Dendritic cell treated with granulocyte-macrophage colony-stimulating factor and Interleukin-4, amounts not matched to agents 40 ng/mL and 50 ng/mL, for 4 days (primary cell): ENCODE measurements around the gene LY6G6D.

Experiments
- H3K27ac Mint-ChIP-seq: one replicate; pipeline ENCODE4 v1.8.0; 2022; ENCODE audit warnings: mild to moderate bottlenecking, mixed read lengths
- H3K27me3 Mint-ChIP-seq: one replicate; pipeline ENCODE4 v1.8.0; 2022; ENCODE audit warnings: mild to moderate bottlenecking, mixed read lengths
- H3K36me3 Mint-ChIP-seq: one replicate; pipeline ENCODE4 v1.8.0; 2022; ENCODE audit warnings: low read depth, mixed read lengths
- H3K4me1 Mint-ChIP-seq: one replicate; pipeline ENCODE4 v1.8.0; 2022; ENCODE audit warnings: low read depth, mixed read lengths
- H3K4me3 Mint-ChIP-seq: one replicate; pipeline ENCODE4 v1.8.0; 2022; ENCODE audit warnings: mild to moderate bottlenecking, moderate library complexity, mixed read lengths
- H3K9me3 Mint-ChIP-seq: one replicate; pipeline ENCODE4 v1.8.0; 2022; ENCODE audit warnings: mixed read lengths
- intact Hi-C: fragments of 100-400 bp; cut with micrococcal nuclease; formaldehyde crosslinking; loops from one replicate; pipeline ENCODE4 v1.15.0; 2022

The LY6G6D gene

DNA sequence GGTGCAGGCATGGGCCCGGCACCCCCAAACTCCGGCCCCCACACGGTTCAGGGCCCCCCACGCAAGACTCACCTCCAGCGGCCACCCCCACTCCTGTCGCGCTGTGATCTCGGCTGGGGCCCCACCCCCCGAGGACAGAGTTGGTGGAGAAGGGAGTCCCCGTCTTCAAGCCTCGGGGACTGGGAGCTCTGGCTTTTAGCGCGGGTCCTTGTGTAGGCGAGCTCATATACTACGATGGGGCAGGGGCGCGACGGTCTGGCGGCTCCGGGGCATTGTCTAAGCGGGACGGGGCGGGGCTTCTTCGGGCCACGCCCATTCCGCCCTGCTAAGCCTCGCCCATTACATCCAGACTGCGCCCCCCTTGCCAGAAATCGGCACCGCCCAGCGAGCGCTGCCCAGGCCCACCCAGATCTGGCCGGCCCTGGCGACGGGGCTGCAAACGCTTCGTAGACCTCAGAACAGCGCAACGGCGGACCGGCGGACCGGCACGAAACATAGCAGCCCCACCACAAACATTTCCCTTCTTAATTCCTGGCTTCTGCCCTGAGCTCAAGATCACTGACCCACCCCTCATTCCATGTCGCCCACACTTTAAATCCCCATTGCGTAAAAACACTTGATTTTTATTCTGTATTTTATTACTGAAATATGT is 15.0 kb downstream of the LY6G6D start:
- H3K9me3 Mint-ChIP-seq, result no peaks in the 10 kb centered on the region
- H3K4me3 Mint-ChIP-seq, result peak overlapping the region; percentile 99
- peaks cover 100% of the 10 kb centered on the region for H3K36me3 Mint-ChIP-seq
- peak overlapping the region; percentile 99 for H3K27ac Mint-ChIP-seq
- H3K4me1 Mint-ChIP-seq, result peaks cover 88% of the 10 kb centered on the region
- intact Hi-C loops, result loop anchor here (1.0 to 5.0 kb wide), 3 partner anchors 27 to 102 kb away; partner anchors contain the start of gene ABHD16A
- peaks cover under 1% of the 10 kb centered on the region for H3K27me3 Mint-ChIP-seq

DNA sequence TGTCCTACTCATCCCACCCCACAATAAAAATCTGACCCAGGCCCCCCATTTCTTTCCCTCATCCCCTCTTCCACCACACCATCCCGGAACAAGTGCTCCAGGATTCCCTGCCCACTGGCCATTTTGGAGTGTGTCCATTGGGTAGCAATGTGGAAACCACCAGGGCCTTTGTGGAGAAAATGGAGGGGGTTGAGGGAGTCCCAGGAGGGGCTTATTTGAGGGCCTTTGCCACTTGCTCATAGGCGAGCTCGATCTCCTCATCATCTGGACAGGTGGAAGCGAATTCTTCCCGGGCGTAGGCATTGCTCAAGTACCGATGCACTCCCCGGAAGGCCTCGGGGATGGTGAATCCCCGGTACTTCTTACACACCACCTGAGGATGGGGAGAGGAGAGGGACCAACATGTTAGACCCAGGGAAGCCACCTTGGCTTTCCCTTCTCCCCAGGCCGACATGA is 15.5 kb downstream of the LY6G6D start:
- H3K27me3 Mint-ChIP-seq, result no peaks in the 10 kb centered on the region
- H3K9me3 Mint-ChIP-seq, result no peaks in the 10 kb centered on the region
- peaks cover 82% of the 10 kb centered on the region for H3K4me1 Mint-ChIP-seq
- H3K27ac Mint-ChIP-seq, result peak overlapping the region; percentile 99
- peak overlapping the region; percentile 99 for H3K4me3 Mint-ChIP-seq
- intact Hi-C loops, result no loop called here
- peaks cover 100% of the 10 kb centered on the region for H3K36me3 Mint-ChIP-seq

DNA sequence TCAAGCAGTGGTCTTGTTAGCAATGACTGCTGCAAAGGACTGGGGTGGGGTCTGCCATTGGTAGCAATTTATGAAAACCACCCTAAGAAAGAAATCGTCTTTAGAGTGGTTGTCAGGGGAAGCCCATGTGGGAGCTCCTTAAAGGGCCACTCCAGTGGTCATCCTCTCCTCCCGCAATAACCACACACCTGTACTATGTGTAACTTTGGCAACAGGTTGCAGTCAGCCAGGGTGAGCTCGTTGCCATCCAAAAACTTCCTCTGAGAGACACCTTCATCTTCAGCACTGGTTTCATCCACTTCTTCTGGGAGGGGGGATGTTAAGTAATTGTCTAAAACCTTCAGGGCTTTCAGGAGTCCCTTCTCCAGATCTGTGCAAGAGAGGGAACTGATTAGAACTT is 16.9 kb downstream of the LY6G6D start:
- Mint-ChIP-seq H3K9me3 (no peaks in the 10 kb centered on the region), H3K4me1 (peaks cover 75% of the 10 kb centered on the region), H3K36me3 (peaks cover 98% of the 10 kb centered on the region), H3K4me3 (no peak overlapping the region), H3K27me3 (no peaks in the 10 kb centered on the region), H3K27ac (peak overlapping the region; percentile 99)
- intact Hi-C loops, result no loop called here

DNA sequence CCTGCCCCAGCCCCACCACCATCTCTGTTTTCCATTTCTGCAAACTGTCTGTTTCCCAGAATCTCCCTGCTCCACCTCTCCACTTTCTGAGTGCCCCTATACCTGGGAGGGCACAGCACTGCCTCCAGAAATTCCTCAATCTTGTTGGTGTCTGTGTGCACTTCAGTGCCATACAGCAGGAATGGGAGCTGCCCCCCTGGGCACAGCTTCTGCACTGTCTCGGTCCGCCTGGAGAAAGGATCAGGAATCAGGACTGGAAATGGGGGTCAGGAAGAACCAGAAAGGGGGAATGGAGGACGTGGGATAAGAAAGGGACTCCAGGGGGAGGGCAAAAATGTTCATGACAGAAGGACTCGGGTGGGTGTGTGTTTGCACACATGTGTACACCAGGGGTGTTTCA is 18.6 kb downstream of the LY6G6D start:
- H3K27ac Mint-ChIP-seq, result peak overlapping the region; percentile 91
- no peaks in the 10 kb centered on the region for H3K27me3 Mint-ChIP-seq
- H3K36me3 Mint-ChIP-seq, result peaks cover 80% of the 10 kb centered on the region
- intact Hi-C loops, result no loop called here
- peak overlapping the region; percentile 100 for H3K4me3 Mint-ChIP-seq
- H3K9me3 Mint-ChIP-seq, result no peaks in the 10 kb centered on the region
- peaks cover 75% of the 10 kb centered on the region for H3K4me1 Mint-ChIP-seq

DNA sequence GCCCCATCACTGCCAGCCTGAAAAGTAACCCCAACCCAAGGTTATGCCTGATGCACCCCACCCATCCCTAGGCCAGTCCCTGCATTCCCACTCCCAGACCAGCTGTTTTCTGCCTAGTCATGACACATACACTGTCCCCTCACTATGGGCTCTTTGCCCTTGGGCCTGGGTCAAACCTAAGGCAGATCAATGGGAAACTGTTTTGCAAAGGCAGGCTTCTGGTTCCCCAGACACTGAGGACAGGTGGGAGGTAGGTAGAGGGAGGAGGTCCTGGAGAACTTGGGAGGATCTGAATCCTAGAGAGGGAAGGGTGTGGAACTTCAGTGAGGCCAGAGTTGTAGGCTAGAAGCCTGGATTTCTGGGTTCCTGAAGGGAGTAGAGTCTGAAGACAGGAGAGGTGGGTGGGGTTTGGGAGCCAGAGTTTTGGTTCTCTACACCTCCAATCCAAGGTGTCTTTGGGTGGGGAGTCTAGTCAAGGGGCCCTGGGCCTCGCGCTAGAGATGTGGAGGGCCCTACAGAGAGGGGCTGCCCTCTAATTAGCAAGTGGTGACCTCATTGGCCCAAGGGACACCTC is 19.2 kb downstream of the LY6G6D start:
- Mint-ChIP-seq H3K4me3 (peak overlapping the region; percentile 100), H3K36me3 (peaks cover 74% of the 10 kb centered on the region)

DNA sequence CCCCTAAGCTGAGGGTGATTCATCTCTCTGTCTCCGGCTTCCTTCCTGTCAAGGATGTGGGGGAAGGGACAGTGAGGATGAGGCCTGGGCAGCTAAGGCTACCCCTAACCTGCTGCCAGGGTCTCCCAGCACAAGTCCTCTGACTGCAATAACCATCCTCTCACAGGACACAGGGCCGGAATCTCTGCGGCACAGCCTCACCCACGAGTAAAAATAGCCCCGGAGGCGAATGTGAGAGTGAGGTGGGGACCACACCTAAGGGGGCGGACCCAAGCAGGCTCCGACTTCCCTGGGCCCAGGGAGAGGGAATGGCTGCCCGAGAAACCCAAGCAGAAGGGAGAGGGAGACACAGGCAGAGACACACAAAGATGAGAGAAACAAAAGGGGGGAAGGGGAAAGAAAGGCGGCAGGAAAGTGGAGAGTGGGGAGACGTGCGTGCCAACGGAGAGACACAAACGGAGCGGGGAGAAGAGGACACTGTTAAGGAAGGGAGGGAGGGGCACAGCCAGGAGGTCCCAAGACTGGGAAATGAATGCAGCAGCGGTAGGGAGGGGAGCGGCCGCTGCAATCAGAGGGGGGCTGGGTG is 19.8 kb downstream of the LY6G6D start:
- H3K27ac Mint-ChIP-seq, result peak overlapping the region; percentile 91
- H3K4me1 Mint-ChIP-seq, result peaks cover 78% of the 10 kb centered on the region
- no peaks in the 10 kb centered on the region for H3K27me3 Mint-ChIP-seq
- H3K4me3 Mint-ChIP-seq, result peak overlapping the region; percentile 100
- H3K36me3 Mint-ChIP-seq, result peaks cover 72% of the 10 kb centered on the region
- no peaks in the 10 kb centered on the region for H3K9me3 Mint-ChIP-seq
- intact Hi-C loops, result loop anchor here (5.0 kb wide), 1 partner anchor 68 kb away; the partner anchor contains the start of genes CSNK2B and LY6G5B

More for the DNA sequence above, 19.2 kb downstream of the LY6G6D start:
- Mint-ChIP-seq H3K4me1 (peaks cover 75% of the 10 kb centered on the region), H3K27ac (peak overlapping the region; percentile 91), H3K27me3 (no peaks in the 10 kb centered on the region), H3K9me3 (no peaks in the 10 kb centered on the region)
- intact Hi-C loops, result no loop called here

DNA sequence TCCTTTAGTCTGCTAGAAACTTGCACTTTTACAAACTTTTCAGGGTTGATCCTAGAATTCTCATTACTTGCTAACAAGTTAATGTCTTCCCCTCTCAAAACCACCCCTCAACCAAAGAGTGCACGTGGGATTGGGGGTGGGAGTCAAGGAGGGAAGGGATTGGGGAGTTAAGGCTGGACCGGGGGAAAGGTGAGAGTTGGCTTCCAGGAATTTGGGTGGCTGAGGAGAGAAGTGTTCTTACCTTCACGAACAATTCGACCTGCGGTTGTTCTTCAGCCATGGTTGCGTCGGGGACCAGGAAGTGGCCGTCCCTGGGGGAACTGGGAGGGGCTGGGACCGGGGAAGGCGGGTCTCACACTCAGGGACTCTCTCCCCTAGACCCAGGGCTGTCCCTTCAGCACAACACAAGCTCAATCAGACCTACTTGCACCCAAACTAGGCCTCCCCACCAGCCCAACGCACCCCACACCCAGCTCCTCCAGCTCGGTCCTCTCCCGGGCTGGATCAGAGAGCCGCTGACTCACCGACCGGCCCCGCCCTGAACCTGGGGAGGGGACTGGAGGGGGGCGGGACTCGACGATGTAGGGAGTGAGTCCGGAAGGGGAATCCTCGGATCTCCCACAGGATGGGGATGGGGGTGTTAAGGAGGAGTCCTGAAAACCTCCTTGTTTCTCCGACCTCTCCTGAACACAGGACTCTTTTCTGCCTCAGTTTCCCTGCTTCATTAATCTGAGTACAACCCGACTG is 21.0 kb downstream of the LY6G6D start, which contains the start of gene CLIC1:
TSS of gene CLIC1 (minus strand) at position 510 of the 747 bp plus-strand sequence. CDS start at position 280, 230 bp downstream.
- H3K27ac Mint-ChIP-seq, result peak within 1 kb of the TSS; percentile 91
- intact Hi-C loops, result loop anchor here (5.0 kb wide), 1 partner anchor 69 kb away; the partner anchor contains the start of genes CSNK2B and LY6G5B
- H3K36me3 Mint-ChIP-seq, result peaks cover 66% of the 10 kb centered on the region
- H3K4me1 Mint-ChIP-seq, result peaks cover 80% of the 10 kb centered on the region
- H3K27me3 Mint-ChIP-seq, result no peaks in the 10 kb centered on the region
- H3K9me3 Mint-ChIP-seq, result no peaks in the 10 kb centered on the region
- H3K4me3 Mint-ChIP-seq, result peak within 1 kb of the TSS; percentile 100

DNA sequence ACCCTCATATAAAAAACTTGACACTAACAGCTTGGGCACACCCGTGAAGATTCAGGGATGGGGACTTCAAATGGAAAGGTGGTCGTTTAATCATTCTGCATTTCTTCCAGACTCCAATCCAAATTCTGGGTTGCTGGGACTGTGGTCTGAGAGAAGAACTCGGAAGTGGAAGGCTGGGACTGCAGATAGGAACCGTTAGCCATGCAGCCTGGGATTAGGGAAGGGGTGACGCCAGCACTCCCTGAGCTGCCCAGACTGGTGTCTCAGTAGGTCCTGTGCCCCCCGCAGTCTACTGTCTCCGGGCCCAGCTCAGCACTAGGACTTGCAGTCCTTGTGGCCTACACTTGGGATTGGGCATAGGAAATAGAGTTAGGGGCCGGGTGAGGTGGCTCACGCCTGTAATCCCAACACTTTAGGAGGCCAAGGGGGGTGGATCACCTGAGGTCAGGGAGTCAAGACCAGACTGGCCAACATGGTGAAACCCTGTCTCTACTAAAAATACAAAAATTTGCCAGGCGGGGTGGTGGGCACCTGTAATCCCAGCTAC is 21.7 kb downstream of the LY6G6D start:
- Mint-ChIP-seq H3K4me1 (peaks cover 80% of the 10 kb centered on the region), H3K27me3 (no peaks in the 10 kb centered on the region), H3K9me3 (no peaks in the 10 kb centered on the region), H3K4me3 (peak overlapping the region; percentile 100), H3K36me3 (peaks cover 65% of the 10 kb centered on the region), H3K27ac (peak overlapping the region; percentile 91)
- intact Hi-C loops, result loop anchor here (5.0 kb wide), 1 partner anchor 70 kb away; the partner anchor contains the start of genes CSNK2B and LY6G5B

DNA sequence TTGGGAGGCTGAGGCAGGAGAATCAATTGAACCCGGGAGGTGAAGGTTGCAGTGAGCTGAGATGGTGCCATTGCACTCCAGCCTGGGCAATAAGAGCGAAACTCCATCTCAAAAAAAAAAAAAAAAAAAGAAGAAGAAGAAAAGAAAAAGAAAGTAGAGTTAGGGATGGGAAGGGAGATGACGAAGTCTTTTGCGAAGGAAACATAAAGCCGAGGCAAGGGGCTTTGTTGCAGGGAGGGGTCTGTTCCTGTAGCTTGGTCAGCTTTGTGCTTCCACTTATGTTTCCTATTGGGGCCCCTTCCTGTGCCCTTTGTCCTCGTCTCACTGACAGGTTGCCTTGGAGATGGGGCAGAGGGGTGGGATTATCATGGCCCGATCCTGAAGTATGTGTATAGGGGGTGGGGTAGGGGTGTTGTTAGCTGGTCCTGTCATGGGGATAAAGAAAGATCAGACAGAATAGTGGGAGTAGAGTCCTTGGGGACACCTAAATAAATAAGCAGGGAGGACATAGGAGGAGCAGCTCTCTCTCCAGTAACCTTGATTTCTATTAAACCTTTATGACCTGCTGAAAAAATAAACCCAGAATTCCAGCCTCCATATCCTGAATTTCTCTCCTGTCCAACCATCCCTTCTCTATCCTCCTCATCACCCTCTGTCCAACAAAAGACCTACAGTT is 22.3 kb downstream of the LY6G6D start:
- H3K4me1 Mint-ChIP-seq, result peaks cover 75% of the 10 kb centered on the region
- no peaks in the 10 kb centered on the region for H3K27me3 Mint-ChIP-seq
- peak overlapping the region; percentile 100 for H3K4me3 Mint-ChIP-seq
- no peaks in the 10 kb centered on the region for H3K9me3 Mint-ChIP-seq
- peaks cover 61% of the 10 kb centered on the region for H3K36me3 Mint-ChIP-seq
- H3K27ac Mint-ChIP-seq, result peak overlapping the region; percentile 91
- intact Hi-C loops, result loop anchor here (5.0 kb wide), 1 partner anchor 70 kb away; the partner anchor contains the start of genes CSNK2B and LY6G5B

DNA sequence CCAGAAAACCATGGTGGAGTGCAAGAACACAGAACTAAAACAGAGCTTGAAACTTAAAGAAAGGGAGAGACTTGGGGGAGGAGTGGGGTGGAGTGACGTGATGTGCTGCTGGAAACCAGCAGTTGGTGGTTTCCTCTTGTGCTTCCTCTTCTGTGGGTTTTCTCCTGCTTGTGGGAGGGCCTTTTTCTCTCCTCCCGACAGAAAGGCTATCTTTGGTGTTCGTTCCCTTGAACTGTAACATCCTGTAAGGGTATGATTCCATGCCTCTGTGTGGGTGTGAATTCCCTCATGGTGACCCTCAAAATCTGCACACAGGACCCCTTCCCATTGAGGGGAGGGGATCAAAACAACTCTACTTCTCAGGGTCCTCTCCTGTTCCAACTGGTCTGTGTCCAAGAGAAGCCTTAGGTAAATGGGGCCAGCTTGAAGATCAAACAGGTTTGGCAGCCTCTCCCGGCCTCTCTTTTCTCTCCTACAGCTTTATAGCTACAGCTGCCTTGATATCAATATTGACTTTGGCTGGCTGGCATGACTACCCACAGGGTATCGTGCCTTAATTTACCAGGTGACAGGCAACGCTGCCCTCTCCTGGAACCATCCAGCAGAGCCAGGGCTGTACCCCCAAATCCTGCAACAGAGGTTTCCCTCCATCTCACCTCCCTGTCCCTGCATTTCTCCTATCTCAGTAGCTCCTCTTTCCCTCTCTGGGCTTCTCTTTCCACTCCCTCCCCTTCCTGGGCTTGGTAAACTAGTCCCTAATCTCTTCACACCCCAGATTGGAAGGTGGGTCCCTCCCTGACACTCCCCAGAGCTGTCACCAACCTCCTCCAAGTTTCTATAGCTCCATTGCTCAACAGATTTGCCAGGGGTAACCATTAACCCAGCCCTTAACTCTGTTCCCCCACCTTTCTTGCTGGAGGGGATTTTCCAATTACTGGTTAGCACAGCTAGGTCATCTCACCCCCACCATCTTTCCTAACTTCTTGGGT is 23.1 kb downstream of the LY6G6D start:
- H3K27me3 Mint-ChIP-seq, result no peaks in the 10 kb centered on the region
- peaks cover 70% of the 10 kb centered on the region for H3K4me1 Mint-ChIP-seq
- peaks cover 57% of the 10 kb centered on the region for H3K36me3 Mint-ChIP-seq
- H3K27ac Mint-ChIP-seq, result peak overlapping the region; percentile 91
- intact Hi-C loops, result loop anchor here (2.0 to 5.0 kb wide), 2 partner anchors 31 to 71 kb away; partner anchors contain the start of genes CSNK2B and LY6G5B
- peak overlapping the region; percentile 100 for H3K4me3 Mint-ChIP-seq
- no peaks in the 10 kb centered on the region for H3K9me3 Mint-ChIP-seq

DNA sequence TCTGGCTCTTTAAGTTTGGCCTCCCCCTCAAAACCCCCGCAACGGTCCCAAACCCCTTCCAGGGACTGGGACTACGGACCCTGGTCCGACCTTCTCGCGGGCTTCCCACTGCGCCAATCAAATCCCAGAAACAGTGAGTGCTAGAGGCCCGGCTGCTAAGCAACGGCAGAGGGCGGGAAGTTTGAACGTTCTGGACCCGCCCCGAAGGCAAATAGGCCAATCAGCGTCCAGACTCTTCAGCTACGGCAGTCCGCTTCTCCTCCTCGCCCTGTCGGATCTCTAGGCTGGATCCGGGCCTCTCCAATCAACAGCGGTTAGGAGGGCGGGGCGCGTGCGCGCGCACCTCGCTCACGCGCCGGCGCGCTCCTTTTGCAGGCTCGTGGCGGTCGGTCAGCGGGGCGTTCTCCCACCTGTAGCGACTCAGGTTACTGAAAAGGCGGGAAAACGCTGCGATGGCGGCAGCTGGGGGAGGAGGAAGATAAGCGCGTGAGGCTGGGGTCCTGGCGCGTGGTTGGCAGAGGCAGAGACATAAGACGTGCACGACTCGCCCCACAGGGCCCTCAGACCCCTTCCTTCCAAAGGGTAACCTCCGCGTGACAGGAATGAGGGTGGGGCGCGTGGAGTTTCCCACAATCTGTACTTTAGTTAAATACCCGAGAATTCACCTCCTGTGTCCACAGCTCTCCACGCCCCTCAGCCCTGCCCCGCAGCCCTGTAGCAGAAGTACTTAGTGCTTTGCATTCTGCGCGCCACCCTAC is 24.7 kb downstream of the LY6G6D start, which contains the start of gene MSH5:
TSS of gene MSH5 (plus strand) at position 367 of the 758 bp plus-strand sequence. CDS start 462 bp downstream, outside the sequence.
- H3K9me3 Mint-ChIP-seq, result no peaks in the 10 kb centered on the region
- H3K36me3 Mint-ChIP-seq, result peaks cover 52% of the 10 kb centered on the region
- intact Hi-C loops, result loop anchor here (2.0 to 5.0 kb wide), 2 partner anchors 29 to 73 kb away; partner anchors contain the start of genes CSNK2B and LY6G5B
- H3K27me3 Mint-ChIP-seq, result no peaks in the 10 kb centered on the region
- peak within 1 kb of the TSS; percentile 87 for H3K4me3 Mint-ChIP-seq
- H3K4me1 Mint-ChIP-seq, result peaks cover 63% of the 10 kb centered on the region
- H3K27ac Mint-ChIP-seq, result peak within 1 kb of the TSS; percentile 91
